Measurements from ENCODE around the gene ENPEP.
A peak's percentile ranks its signal among the peaks of the same experiment; 100 is the strongest.
"Not testable (repeated sequence)": the region's sequence is repeated elsewhere in the genome, so short reads cannot be mapped to it uniquely, and the experiment has no call there.

The ENPEP gene

DNA sequence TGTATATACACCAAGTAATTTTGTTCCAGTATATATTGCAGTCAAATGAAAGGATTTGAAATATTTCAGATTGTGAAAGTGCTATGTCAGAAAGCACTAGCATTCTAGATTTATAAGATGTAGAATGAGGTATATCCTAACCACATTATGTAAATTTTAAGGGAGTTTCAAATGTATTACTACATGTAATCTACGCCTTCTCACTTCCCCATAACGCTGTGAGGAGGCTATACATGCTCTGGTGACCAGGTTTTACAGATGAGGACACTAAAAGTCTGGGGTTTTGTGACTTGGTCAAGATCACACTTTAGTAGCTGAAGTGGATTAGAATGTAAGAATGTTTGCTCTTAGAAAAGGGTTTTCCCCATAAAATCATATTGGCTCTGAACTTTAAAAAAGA lies 8.1 kb downstream of the ENPEP start:
- no peak for DNase-seq (ENCODE audit: low spot score)

DNA sequence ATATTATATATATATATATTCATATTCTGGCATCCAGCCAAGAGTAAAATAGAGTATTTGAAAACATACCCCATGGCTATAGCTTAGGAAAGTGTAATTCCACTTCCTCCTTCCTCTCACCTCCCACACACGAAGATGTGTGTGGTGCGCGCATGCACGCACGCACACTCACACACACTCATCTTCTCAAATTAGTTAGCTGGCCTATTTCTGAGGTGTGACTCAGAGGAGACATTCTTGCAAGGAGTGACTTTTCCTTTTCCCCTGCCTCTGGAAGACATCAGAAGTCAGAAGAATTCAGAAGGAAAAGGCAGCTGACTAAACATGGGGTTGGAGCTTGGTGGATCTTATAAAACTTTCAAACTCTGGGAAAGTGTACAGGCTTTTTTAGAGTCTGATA lies 8.8 kb downstream of the ENPEP start:
- peak; percentile 88 for DNase-seq (ENCODE audit: low spot score)

- DNase-seq (ENCODE audit: low spot score) = no peak
Observed at GRCh38 chr4:110485452-110485851, 9.5 kb downstream of the ENPEP start.

- DNase-seq (ENCODE audit: low spot score) = no peak
Observed at GRCh38 chr4:110486256-110486655, 10.3 kb downstream of the ENPEP start.

DNA sequence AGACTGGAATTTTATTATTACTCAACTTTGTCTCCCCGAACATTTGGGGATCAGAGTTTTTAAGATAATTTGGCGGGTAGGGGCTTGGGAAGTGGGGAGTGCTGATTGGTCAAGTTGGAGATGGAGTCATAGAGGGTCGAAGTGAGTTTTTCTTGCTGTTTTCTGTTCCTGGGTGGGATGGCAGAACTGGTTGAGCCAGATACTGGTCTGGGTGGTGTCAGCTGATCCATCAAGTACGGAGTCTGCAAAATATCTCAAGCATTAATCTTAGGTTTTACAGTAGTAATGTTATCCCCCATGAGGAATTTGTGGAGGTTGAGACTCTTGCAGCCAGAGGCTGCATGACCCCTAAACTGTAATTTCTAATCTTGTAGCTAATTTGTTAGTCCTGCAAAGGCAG lies 10.9 kb downstream of the ENPEP start:
- not testable (repeated sequence) for DNase-seq (ENCODE audit: low spot score)

DNA sequence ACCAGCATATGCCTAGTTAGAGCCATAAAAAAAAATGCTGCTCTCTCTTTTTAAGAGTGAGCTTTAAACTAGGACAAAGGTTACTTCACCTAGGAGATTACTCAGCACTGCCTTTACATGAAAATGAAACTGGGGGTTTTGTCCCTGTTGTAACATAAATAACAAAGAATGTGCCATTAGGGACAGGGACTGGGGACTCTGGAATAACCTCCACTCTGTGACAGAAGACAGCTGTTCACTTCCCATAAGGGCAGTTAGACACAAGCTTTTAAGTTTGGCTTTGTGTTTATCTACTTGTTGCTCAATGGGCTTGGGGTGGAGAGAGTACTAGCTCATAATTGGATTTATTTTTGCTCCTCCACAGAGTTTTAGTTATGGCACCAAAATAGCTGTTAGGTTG lies 11.9 kb downstream of the ENPEP start:
- DNase-seq (ENCODE audit: low spot score) = no peak

- DNase-seq (ENCODE audit: low spot score) = no peak
Observed at GRCh38 chr4:110489901-110490508, 14.1 kb downstream of the ENPEP start.

DNA sequence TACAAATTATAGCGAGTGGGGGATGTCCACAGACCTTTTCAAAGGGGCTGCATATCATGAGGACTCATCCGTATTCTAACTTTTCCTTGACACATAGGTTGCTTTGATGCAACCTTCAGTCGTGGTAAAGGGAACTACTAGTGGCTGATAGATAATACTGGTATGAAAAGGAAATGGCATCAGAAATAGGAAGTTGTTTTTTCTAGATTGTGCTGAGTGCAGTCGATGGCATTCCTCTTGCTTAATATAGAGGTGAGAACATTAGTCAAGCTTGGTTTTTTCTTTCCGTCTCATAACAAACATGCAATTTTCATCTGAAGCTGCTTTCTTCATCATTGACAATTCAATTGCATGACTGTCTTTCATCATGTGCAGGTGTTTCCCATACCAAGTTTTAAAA lies 16.6 kb downstream of the ENPEP start:
- no peak for DNase-seq (ENCODE audit: low spot score)

- no peak for DNase-seq (ENCODE audit: low spot score)
Observed at GRCh38 chr4:110493520-110493919, 17.6 kb downstream of the ENPEP start.

GRCh38 chr4:110498420-110498819 lies 22.5 kb downstream of the ENPEP start:
- DNase-seq (ENCODE audit: low spot score) = no peak

GRCh38 chr4:110499126-110499525 lies 23.2 kb downstream of the ENPEP start:
- no peak for DNase-seq (ENCODE audit: low spot score)

DNA sequence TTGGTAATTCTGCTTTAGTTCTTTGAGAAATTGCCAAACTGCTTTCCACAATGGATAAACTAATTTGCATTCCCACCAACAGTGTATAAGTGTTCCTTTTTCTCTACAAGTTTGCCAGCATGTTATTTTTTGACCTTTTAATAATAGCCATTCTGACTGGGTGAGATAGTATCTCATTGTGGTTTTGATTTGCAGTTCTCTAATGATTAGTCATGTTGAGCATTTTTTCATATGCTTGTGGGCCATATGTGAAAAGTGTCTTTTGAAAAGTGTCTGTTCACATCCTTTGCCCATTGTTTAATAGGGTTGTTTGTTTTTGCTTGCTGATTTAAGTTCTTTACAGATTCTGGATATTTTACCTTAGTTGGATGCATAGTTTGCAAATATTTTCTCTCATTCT lies 25.9 kb downstream of the ENPEP start:
- DNase-seq (ENCODE audit: low spot score) = no peak

DNA sequence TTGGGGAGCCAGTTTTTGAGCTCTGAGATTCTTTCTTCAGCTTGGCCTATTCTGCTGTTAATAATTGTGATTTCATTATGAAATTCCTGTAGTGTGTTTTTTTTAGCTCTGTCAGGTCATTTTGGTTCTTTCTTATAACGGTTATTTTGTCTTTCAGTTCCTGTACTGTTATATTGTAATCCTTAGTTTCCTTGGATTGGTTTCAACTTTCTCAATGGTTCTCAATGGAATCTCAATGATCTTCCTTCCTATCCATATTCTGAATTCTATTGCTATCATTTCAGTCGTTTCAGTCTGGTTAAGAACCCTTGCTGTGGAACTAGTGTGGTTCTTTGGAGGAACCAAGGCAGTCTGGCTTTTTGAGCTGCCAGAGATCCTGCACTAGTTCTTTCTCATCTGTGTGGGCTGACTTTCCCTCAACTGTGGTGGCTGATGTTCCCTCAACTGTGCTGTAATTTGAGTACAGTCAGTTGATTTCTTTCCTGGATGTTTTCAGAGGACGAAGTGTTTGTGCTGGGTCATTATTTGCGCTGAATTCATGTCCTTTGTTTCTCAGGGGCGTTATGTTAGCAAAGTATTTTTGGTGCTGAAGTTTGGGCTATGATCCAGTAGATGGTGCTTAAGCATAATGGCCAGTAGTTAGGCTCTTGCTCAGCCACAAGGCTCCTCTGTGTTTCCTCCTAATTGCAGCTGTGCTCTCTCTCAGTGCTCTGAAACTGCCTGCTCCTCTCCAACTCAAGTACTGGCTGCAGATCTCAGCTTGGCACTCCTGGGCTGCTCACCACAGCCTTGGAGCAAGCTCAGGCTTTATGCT lies 27.5 kb downstream of the ENPEP start:
- DNase-seq (ENCODE audit: low spot score) = no peak

- no peak for DNase-seq (ENCODE audit: low spot score)
Observed at GRCh38 chr4:110504084-110504435, 28.1 kb downstream of the ENPEP start.

- no peak for DNase-seq (ENCODE audit: low spot score)
Observed at GRCh38 chr4:110505440-110505839, 29.5 kb downstream of the ENPEP start.

- no peak for DNase-seq (ENCODE audit: low spot score)
Observed at GRCh38 chr4:110508827-110509710, 33.1 kb downstream of the ENPEP start.

DNA sequence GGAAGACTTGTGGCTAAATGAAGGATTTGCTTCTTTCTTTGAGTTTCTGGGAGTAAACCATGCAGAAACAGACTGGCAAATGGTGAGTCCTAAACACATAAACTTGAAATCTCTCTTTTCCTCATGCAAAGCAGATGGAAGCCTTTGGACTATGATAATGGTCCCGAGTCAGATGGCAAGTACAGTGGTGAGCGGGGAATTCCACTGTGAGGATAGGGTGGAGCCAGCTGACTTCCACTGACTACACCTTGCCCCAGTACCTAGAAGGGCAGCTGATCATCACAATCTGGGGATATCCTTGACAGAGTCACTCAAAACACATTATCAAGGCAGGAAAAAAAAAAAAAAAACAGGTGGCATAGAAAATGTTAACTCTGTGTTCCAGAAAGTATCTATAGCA lies 34.3 kb downstream of the ENPEP start:
- no peak for DNase-seq (ENCODE audit: low spot score)

DNA sequence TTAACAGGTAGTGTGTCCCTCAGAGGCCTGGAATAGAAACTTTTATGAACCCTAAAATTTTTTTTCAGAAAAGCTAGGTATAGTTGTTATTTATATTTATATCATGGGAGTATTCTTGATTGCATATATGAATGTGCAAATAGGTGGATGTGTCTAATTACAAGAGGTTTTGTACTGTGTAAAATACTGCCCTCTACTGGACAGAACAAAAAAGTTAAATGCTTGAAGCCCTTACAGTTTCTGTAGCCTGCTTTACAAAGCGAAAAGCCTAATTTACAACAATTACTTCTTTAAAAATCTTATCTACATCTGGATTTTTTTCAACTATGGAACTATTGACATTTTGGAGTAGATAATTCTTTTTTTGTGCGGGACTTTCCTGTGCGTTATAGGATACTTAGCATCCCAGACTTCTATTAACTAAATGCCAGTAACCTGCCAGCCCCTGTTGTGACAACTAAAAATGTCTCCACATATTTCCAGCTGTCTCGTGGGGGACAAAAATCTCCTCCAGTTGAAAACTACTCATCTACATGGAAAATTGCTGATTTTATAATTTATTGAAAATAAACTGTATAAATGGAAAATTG lies 35.1 kb downstream of the ENPEP start:
- DNase-seq (ENCODE audit: low spot score) = peak; percentile 59

DNA sequence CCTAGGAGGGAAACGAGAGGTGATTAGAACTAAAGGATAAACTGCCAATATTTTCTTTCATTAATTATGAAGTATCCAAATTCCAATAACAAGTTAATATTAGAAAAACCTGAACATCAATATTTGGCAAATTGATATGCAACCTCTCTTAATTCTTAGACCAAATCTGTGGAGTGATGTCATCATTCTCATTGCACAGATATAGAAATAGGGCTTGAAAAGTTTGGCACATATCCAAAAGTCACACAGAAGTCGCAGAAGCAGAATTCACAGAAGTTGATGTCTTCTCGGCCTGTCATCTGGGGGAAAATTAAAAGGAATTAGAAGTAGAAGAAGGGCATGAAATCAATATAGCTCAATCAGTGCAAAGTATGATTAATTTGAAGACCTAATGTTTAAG lies 36.9 kb downstream of the ENPEP start:
- no peak for DNase-seq (ENCODE audit: low spot score)

DNA sequence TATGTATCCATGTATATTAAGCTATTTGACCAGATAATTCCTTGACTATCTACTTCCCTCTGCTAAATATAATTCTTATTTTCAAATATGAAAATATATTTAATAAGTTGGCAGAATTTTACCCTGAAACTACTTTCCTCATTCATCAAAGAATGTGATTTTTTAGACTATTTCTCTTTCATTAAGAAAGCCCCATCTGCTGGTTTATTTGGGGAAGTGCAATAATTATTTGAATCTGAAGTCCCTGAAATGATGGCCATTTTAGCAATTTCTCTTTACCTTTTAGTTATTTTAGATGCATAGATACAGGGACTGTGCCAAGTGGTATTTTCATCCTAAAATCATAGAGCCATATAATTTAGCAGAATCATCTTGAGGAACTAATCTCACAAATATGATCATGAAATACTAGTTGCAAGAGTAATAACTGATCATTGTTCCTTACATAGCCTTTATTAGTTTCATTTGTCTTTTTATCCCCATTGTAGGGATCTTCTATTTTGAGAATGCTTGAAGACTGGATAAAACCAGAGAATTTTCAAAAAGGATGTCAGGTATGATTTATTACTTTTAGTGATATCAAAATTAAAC lies 39.0 kb downstream of the ENPEP start:
- peak; percentile 72 for DNase-seq (ENCODE audit: low spot score)

DNA sequence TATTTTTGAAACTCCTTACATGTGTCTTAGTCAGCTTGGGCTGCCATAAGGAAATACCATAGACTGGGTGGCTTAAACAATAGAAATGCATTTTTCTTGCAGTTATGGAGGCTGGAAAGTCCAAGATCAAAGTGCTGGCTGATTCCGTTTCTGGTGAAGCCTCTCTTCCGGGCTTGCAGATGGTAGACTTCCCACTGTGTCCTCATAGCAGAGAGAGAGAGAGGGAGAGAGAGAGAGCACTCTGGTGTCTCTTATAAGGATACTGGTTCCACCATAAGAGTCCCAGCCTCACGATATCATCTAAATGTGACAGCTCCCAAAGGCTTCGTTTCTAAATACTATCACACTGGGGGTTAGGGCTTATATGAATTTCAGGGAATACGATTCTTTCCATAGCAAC lies 39.7 kb downstream of the ENPEP start:
- DNase-seq (ENCODE audit: low spot score) = peak; percentile 41

Data from kidney capillary endothelial cell (primary cell).